Measurements from ENCODE around the gene ANKRD35.
"Not testable (repeated sequence)": the region's sequence is repeated elsewhere in the genome, so short reads cannot be mapped to it uniquely, and the experiment has no call there.

Gene ANKRD35

DNA sequence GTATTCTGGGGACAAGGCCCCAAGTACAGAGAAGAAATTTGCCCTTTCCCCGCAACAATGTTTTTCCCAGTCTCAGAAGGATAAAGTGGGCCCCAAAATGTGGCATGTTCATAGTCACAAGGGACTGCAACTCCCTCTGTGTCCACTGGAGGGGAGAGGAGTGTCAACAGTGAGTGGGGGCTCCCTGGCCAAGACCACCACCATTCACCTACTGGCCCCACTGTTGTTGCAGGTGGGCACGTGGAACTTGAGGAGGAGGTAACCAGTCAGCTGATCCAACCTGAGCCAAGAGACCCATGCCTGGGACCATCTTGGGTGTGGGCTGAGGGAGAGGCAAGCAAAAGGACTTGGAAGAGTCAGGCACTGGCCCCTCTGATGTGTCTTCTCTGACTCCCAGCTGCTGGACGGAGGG, 39.5 kb downstream of the ANKRD35 start:
- peak overlapping the region; percentile 60; the same call in 1 of the 2 replicates for H3K27ac ChIP-seq
- TF ChIP-seq, protein P1, sequence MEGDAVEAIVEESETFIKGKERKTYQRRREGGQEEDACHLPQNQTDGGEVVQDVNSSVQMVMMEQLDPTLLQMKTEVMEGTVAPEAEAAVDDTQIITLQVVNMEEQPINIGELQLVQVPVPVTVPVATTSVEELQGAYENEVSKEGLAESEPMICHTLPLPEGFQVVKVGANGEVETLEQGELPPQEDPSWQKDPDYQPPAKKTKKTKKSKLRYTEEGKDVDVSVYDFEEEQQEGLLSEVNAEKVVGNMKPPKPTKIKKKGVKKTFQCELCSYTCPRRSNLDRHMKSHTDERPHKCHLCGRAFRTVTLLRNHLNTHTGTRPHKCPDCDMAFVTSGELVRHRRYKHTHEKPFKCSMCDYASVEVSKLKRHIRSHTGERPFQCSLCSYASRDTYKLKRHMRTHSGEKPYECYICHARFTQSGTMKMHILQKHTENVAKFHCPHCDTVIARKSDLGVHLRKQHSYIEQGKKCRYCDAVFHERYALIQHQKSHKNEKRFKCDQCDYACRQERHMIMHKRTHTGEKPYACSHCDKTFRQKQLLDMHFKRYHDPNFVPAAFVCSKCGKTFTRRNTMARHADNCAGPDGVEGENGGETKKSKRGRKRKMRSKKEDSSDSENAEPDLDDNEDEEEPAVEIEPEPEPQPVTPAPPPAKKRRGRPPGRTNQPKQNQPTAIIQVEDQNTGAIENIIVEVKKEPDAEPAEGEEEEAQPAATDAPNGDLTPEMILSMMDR (conservative IDR thresholded peaks at IDR 0.05) = no peak

DNA sequence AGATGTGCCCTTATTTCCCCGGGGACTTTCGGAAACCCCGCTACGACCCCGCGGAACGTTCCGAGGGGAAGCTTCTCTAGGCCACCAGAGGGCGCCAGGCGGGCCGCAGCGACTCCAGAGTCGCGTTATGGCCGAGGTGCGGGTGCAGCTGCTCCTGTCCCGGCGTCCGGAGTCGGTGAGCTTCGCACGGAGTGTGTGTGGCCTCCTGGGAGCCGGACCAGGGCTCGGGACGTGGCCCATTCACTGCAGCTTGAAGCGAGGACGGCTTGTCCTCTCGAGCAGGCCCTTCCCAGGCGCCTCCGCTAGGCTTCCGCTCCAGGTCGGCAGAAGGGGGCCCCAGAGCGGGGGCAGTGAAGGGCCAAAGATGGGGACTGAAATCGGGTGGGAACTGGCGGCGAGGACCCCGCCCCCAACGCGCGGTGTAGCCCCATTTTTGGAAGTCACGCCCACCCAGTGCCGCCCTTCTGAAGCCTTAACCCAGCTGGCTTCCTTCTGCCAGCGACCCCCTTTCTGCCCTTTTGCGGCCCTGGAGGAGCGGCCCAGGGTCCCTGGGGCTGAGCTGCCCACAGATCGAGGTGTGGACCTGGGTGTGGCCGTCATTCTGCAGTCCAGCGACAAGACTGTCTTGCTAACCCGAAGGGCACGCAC, 40.0 kb downstream of the ANKRD35 start, which contains the start of gene NUDT17:
NUDT17 (plus strand) TSS at position 117 of the 648 bp plus-strand sequence; CDS start at position 128, 11 bp downstream.
- peak within 1 kb of the TSS; percentile 60; the same call in 1 of the 2 replicates for H3K27ac ChIP-seq
- TF ChIP-seq, protein P1 (conservative IDR thresholded peaks at IDR 0.05) = peak; percentile 95

DNA sequence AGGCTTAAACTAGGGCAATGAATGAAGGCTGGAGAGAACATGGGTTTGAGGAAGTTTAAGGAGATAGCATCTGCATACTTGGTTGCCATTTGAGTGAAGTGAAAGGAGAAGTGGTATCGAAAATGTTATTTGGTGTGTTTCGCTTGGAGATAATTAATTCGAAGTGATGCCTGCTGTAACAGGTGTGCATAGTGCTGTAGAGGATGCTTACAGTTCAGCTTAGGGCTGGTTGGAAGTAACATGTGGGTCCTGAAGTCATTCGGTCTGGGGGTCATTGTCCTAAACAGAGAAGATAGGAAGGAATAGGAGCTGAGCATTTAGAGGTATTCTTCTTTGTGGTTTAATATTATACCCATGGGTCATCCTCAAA, 40.5 kb downstream of the ANKRD35 start:
- peak overlapping the region; percentile 60; the same call in 1 of the 2 replicates for H3K27ac ChIP-seq
- TF ChIP-seq, protein P1 (conservative IDR thresholded peaks at IDR 0.05) = no peak

DNA sequence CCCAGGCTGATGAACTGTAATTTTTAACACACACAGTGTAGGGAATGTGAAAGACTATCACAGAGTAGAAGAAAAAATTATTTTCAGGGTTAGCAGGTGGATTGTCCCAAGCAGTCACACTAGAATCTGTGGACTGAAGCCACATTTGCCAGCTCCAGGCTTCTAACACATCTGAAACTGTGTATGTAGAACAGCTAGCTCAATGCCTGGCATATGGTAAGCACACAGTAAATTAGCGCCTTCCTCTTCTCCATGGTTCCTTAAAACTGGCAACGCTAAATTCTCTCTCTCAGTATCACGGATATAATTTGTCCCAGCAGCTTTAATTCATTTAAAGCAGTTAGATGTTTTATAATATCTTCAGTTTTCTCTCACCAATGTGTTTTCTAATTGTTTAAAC, 42.6 kb downstream of the ANKRD35 start:
- TF ChIP-seq, protein P1 (conservative IDR thresholded peaks at IDR 0.05) = no peak

DNA sequence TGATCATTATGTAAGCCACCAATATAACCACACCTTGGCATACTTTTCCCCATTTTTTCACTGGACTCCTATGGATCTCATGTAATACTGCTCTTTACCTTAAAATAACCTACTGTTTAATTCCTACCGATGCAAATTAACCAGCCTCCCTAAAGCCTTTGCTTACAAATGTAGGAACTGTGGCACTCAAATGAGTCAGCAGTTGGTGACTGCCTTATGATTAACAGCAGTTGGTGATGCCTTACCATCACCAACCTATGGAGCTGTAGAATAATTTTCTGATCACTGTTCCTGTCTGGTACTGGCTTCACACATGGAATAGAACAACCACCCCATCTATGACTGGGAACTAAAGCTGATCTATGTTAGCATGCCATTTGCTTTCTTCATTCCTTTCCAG, 48.0 kb downstream of the ANKRD35 start:
- TF ChIP-seq, protein P1 (conservative IDR thresholded peaks at IDR 0.05) = no peak
- H3K27ac ChIP-seq = no peak overlapping the region

More for the DNA sequence above, 42.6 kb downstream of the ANKRD35 start:
- H3K27ac ChIP-seq = no peak overlapping the region

DNA sequence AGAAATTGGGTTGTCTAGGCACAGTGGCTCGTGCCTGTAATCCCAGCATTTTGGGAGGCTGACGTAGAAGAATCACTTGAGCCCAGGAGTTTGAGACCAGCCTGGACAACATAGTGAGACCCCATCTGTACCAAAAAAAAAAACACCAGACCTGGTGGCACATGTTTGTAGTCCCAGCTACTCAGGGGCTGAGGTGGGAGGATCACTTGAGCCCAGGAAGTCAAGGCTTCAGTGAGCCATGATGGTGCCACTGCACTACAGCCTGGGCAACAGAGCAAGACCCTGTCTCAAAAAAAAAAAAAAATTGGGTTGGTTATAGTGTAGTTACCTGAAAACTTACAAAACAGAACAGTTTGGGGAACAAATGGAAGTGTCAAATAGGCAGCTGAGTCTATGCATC, 54.9 kb downstream of the ANKRD35 start:
- H3K27ac ChIP-seq = not testable (repeated sequence)

DNA sequence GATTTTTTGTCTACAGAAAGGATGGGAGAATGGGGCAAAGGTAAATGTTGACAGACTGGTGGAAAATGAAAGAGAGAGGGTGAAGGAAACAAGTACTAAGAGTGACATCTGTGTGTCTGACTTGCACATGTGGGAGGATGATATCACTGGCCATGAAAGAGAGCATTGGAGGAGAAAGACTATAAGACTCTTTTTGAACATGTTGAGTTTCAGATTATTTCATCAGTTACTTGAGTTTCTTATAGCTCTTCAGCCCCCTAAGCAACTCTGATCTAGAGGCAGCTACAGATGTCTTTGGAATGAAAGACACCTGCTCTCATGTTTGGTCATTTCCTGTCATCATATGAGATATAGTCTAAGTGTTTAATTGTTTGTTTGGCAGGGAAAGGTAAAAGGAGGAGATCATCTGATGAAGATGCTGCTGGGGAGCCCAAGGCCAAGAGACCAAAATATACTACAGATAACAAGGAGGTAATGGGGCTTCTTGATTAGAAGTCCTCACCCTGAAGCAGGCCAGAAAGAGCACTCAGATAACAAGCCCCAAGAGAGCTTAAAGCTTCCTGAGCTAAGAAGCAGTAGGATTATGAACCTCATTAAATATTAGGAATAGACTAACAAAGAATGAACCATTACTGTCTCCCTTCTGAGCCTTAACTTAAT, 57.2 kb downstream of the ANKRD35 start:
- TF ChIP-seq, protein P1 (conservative IDR thresholded peaks at IDR 0.05) = no peak
- H3K27ac ChIP-seq = no peak overlapping the region

DNA sequence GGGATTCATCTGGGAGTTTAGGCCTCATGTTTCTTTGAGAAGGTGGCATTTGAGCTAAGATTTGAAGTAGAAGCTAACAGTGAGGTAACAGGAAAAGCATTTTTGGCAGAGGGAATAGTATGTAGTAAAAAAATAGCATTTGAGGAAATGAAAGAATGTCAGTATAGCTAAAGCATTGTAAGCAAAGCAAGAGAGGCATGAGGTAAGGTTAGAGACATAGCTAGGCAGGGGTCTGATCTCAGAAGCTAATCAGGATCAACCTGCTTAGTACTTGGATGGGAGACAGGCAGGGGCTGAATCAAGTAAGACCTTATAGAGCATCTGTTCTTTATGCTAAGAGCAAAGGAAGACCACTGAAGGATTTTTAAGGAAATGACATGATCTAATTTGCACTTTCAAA, 57.7 kb downstream of the ANKRD35 start:
- H3K27ac ChIP-seq = no peak overlapping the region
- TF ChIP-seq, protein P1 (conservative IDR thresholded peaks at IDR 0.05) = no peak
